HG03139 (cell line): ENCODE data around the gene TMEM204.

Experiments used
- ATAC-seq: cut with Tn5 transposase; IDR thresholded peaks from one replicate; pipeline ENCODE4 v1.9.1; 2021; ENCODE audit not compliant: unreplicated experiment

Gene TMEM204

DNA sequence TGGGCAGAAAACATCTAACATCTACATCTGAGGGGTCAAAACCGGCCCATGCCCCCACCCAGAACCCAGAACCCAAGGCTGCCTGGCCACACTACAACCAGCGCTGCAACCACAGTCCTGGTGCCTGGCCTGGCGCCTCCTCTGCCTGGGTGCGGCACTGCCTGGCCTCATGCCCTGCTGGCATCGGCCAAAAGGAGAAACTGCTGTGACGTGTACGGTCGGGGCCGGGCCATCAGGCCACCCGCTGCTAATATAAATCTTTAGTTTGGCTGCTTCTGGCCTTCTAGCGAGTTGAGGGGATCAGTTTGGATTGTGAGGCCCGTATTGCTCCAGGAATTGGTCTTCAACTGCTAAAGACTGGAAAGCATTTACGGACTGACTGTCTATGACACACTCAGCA lies 22.8 kb downstream of the TMEM204 start:
- ATAC-seq: no peak

DNA sequence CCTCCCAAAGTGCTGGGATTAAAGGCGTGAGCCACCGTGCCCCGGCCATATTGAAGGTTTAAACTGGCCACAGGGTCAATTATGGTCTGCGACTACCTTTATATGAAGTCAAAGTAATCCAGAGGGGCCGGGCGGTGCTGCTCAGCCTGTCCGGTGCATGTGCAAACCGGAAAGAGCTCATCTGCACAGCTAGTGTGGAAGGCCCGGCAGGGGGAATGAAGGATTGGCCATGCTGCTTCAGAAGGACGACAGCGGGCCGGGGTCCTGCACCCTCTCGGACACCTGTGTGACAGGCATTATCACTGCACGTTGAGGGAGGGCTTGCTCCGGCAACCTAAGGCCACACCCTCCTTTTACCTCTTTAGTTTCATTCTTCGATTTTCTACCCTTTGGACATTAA lies 23.6 kb downstream of the TMEM204 start:
- ATAC-seq: no peak

DNA sequence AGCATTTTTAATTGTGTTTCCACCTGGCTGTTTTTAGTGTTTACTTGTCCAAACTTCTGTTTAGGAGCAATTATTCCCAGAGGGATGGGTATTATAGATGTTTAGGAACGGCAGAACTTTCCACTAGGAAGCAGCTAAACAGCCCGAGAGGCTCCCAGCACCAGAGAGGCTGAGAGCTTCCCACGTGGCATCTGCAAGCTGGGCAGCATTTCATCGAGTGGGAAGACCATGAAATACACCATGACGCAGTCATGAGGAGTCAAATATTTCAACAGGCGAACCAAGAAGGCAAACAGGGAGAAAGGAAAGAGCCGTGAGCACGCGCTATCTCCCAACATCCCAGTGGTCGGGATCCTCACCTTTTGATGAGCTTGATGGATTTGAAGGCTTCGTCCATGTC lies 24.1 kb downstream of the TMEM204 start:
- no peak for ATAC-seq

DNA sequence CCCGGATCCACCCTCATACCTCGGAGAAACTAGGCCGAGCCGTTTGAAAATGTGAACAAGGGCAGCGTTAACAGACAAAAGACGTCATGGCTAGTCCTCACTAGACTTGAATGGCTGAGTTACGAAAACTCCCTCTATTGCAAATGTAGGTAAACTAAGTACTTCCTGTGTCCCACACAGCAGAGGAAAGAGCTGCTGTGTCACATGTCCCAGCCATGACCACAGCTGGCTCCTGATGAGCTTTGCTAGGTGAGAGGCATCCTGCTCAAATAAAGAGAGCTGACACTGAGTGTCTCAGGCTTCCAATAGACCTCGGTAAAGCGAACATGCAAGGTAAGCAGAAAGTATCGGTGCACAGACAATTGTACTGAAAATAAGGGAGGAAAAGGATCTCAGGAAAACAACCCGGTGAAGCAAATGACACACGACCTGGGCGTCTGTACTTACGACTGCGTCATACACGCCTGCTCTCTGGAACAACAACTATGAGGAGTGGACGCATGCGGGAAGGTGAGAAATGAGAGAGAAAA lies 26.0 kb downstream of the TMEM204 start:
- ATAC-seq: no peak

DNA sequence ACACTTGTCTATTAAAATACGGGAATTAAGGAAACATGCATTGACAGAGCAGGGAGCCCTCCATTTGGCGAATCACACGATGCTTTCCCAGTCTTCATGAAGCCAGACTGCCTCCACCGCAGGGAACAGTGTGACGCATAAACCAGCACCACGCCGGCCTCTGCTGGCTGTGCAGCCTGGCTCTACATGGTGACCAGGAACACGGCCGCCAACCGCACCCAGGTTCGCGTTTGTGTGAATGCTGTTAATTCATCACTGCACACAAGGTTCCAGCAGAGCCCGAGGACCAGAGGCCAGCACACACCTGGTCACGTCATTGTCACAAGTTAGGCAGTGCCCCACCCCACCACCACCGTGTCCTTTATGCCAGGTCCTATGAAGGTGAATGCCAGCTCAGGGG lies 26.7 kb downstream of the TMEM204 start:
- ATAC-seq: no peak

DNA sequence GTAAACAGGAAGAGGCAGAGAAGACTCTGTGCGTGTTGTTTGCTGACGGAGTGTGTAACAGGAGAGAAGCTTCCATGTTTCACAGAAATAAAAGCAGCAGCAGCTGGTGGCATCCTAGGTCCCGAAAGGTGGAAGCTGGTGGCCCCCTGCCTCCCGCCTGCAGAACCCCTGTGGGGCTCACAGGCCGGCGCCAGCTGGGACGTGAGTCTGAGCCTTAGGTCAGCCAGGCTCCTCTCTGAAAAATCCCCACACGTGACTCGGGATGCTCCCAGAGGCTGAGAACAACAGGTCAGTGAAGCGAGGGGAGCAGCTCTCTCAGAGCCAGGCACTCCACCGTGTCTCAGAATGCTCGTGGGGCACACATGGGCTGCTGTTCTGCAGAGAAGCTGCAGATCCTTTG lies 27.4 kb downstream of the TMEM204 start:
- no peak for ATAC-seq

DNA sequence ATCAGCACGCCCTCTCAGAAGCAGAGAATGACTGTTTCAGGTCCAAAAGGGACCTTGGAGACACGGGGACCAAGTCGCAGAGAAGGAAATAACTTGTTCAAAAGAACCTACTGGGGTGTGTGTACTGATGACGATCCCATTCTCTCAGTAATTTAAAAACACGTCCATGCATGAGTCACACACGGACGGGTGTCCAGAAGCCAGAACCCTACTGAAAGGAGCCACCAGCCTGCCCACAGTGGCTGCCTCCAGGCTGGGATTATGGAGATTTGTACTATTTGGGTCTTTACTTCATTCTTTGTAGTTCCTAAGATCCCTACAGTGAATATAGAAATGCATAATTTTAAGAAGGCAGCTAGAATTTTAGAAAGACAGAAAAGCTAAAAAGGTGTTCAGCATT lies 27.8 kb downstream of the TMEM204 start:
- ATAC-seq: no peak

DNA sequence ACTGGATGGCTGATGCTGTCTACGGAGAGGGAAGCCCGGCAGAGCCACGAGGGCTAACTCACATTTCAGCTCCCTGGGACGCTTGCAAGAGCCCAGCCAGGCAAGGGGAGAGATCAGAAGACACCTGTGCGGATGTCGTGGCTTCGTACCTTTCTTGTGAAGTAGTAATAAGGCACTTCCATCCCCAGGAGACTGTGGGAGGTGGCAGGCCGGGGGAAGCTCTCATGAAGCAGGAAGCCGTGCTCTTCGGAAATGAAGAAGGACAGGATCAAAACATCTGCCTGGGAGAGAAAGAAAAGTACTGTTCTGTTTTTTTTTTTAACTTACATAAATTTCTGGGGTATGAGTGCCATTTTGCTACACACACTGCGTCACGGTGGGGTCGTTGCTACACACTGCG lies 28.4 kb downstream of the TMEM204 start:
- ATAC-seq: no peak

DNA sequence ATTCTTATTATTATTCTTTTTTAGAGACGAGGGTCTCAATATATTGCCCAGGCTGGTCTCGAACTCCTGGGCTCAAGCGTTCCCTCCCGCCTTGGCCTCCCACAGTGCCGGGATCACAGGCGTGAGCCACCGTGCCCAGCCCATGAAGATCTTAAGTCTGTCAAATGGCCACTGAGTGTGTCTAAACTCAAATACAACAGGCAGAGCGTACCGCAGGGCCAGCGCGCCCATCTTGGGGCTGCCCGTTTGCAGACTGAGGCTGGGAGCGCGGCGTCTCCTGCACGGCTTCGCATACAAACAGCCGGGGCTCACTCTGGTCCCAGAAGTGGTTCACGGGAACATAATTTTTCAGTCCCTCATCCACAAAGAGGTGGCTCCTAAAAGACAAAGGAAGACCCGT lies 30.3 kb downstream of the TMEM204 start:
- no peak for ATAC-seq

DNA sequence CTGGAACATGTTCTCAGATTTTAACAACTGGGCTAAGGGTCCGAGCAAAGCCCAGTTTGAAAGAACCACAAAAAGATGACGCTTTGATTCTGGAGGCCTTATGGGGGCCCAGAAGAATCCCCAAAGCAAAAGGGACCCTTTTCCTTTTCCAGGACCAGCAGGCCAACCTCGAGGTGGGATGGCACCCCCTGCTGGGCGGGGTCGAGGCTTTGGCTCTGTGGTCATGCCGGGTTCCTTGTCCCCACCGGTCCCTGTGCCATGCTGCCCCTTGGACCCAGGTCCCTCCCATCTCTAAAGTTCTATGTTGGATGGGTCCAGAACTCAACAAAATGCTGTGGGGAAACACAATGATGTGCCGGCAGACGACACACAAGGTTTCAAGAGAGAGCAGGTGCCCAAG lies 30.9 kb downstream of the TMEM204 start:
- no peak for ATAC-seq

DNA sequence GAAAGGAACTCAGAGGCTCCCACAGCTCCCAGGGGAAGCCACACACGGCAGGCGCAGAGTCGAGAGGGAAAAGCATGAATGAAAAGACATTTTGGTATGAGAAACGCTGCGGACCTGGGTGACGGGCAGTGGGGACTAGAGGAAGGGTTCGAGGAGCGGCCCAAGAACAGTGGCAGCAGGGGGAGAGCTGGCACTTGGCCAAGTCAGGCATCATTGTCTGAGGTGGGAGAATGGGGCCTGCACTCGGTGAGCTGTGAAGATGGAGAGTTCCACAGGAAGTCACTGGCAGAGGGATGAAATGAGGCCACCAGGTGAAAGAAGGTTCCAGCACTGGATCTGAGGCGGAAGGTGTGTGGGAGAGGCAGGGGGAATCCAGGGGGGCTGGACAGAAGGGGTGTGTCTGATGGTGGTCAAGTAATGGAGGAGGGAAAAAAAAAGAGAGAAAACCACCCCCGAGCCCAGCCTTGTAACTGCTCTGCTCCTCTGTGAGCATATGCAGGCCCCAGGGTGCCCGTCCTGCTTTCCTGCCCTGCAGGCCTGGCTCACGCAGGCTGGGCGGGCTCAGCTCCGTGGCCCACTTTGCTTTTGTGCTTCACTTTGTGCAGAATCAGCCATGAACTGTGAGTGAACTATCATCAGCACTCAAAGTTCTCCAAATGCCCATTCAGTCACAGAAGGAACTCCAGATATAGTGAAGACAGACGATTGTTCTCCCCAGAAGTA lies 31.8 kb downstream of the TMEM204 start:
- ATAC-seq: no peak

DNA sequence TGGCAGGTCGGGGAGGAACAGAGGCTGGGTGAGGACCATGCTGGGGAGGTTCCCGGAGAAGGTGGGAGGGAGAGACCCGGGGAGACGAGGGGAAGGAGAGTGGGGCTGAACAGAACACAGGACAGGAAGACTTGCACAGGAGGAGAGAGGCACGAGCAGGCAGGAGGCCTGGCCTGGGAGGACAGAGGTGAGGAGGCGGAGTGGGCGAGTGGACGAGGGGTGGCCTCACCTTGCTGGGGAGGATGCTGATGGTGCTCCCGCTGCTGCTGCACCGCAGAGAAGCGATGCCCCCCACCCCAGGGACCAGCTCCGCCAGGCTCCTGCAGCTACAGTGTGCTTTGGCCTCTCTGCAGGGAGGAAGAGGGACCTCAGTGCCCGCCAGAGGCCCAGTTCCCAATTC lies 34.5 kb downstream of the TMEM204 start:
- ATAC-seq: no peak

DNA sequence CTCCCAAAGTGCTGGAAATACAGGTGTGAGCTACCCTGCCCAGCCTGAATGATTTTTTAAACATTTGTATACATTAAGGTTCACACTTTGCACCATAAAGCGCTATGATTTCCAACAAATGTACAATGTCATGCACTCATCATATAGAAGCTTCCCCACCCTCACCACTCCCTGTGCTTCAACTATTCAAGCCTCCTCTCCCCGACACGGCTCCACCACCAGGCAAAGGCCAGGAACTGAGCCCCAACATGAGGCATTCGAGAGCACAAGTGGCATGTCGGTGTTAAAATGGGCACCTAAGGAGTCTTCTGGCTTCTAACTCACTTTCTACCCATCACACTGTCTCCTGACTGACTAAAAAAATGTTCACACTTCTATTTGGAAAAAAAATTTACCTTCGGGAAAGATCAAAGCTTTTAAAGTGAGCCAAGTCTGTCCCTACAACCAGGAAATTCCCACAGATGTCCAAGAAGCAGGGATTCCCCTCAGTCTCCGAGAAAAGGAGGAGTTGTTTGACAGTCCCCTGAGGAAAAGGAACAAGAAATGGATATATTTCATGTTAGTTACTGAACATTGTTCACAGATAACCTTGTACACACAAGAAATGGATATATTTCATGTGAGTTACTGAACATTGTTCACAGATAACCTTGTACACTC lies 37.7 kb downstream of the TMEM204 start:
- ATAC-seq: no peak

DNA sequence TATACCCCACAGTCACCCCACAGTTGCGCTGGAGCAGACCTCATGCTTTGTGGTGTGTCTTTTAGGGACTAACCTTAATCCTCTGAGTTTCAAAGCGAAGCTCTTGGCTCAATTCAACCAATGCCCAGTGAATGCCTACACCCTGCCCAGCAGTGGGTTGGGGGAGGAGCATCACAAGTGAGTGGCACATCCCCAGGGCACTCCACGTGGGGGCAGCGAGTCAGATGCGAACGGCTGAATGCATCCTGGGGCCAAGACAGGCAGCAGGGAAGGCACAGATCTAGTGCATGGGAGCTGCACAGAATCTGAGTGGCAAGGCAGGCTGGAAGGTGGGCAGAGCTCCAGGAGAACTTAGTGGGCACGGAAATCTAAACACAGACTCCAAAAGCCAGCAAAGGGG lies 39.2 kb downstream of the TMEM204 start:
- ATAC-seq: no peak

DNA sequence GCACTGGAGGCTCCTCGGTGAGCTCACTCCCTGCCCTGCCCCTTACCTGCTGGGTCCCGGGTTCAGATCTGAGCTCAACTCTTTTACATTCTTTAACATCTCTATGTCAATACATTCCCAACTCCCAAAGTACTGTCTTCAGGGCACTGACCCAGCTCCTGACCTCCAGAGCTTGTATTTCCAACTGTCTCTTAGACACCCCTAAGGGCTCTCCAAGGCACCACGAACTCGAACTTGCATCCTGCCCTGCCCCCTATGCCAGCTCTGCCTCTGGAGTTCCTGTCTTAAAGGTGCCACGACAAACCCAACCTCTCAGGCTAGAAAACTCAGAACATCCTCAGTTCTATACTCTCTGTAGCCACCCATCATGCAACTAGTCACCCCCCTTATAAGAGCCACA lies 39.8 kb downstream of the TMEM204 start:
- ATAC-seq: no peak

DNA sequence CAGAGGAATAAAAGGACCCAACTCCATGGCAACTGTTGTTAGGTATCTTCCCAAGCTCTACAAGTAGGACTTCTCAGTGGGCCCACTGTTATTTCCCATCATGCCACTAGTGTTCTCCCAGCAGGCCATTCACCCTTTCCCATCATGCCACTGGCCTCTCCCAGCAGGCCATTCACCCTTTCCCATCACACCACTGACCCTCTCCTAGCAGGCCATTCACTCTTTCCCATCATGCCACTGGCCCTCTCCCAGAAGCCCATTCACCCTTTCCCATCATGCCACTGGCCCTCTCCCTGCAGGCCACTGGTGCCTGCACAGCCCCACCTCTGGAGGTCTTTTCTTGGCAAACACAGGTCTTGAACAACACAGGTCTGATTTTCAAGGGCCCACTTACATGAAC lies 42.1 kb downstream of the TMEM204 start:
- ATAC-seq: no peak

DNA sequence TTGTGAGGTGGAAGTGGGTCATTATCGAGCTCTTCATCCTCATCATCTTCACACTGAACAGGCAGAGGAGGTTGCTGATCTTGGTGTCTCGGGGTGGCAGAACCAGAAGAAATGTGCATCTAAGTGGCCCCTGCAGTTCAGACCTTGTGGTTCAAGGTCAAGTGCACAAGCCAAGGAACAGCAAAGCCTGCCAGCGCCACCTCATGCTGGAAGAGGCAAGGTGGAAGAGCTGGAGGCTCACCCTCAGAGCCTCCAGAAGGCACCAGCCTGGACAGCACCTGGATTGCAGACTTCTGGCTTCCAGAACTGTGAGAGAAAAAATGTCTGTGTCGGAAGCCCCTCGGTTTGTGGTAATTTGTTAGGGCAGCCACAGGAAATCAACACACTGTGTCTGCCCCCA lies 45.7 kb downstream of the TMEM204 start:
- ATAC-seq: no peak

DNA sequence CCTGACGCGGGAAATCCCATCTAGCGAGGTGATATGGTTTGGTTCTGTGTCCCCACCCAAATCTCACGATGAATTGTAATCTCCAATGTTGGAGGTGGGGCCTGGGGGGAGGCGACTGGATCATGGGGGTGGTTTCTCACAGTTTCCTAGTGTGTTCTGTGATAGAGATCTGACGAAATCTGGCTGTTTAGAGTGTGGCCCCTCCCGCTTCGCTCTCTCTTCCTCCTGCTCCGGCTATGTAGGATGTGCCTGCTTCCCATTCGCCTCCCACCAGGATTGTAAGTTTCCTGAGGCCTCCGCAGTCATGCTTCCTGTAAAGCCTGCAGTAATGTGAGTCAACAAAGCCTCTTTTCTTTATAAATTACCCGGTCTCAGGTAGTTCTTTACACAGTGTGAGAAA lies 46.8 kb downstream of the TMEM204 start:
- ATAC-seq: no peak

DNA sequence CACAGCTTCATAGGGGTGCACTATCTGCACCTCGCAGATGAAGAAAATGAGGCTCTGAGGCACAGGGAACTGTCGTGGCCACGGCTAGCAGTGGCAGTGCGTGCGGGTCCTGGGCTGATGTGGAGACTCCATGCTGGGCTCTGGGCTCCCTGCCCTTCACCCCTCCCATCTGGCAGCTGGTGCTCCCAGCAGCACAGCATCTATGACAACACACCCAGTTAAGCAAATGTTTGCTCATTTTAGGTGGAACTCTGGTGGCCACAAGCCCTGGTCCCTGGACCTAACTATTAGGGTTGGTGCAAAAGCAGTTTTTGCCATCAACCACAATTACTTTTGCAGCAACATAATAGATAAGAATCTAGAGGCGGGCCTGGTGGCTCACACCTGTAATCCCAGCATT lies 47.5 kb downstream of the TMEM204 start:
- ATAC-seq: no peak

DNA sequence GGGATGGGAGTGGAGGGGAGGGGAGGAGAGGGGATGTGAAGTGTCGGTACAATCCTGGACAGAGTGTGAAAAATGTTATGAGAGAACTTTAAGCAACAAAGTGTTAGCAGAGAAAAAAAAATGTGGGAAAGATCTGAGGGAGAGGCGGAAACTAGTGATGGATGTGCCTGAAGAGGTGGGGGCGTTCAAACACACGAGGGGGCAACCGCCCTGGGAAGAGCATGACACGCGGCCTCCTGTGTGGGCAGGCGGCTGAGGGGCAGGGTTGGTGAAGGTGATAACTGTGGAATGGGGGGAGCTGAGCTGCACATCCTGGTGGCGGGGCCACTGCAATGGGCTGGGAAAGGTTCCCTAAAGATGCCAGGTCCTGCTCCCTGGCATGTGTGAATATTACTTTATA lies 48.3 kb downstream of the TMEM204 start:
- no peak for ATAC-seq

DNA sequence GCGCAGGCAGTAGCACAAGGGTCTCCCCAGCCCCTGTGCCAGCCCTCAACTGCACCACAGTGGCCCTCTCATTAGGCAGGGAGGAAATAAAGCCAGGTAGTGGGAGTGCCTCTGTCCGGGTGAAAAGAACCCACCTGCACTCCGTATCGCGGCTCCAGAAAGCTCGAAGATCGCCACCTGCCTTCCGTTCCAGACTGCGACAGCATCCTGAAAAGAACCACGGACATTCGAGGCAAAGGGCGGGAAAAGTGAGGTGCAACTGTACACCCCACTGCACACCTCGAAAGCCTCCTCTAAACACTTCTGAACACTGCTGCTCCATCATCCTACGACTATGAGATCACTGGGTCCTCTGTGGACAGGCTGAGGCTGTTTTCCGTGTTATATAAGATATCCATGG lies 49.7 kb downstream of the TMEM204 start:
- ATAC-seq: no peak

DNA sequence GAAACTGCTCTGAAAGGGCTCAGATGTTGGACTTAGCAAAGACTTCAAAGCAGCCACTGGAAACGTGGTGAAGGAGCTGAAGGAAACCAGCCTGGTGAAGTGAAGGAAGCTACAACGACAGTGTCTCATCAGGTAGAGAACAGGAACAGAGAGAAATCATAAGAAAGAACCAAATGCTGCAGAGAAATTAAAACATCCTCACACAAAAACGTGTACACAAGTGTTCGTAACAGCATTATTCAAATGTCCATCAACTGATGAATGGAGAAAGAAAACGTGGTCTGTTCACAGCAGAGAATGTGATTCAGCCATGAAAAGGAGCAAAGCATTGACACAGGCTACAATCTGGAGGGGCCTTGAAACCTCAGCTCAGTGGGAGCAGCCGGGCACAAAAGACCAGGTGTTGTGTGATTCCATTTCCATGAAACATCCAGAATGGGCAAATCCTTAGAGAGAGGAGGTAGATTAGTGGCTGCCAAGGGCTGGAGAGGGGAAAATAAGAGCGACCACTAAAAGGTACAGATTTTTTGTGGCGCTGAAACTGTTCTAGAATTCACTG lies 51.5 kb downstream of the TMEM204 start:
- ATAC-seq: no peak
